Peyer's patch (tissue), 4 donors: ENCODE results near the gene PDE4D. TPM values are rescaled to one million over a fixed set of nuclear protein-coding genes. Genes with fewer than 3 reads are reported as not detected.
"Not testable (repeated sequence)": the region's sequence is repeated elsewhere in the genome, so short reads cannot be mapped to it uniquely, and the experiment has no call there.

Experiments used
- DNase-seq, 3 donors: peaks; one replicate each; pipeline ENCODE4 v3.0.0-alpha.2; 2017 to 2019
- H3K27ac ChIP-seq, 4 donors: fragments of 200-600 bp; sonication (generic); one replicate each; pipeline ENCODE4 v1.5.1; 2016 to 2019
- H3K27me3 ChIP-seq, 2 donors: fragments of 200-600 bp; sonication (generic); one replicate each; pipeline ENCODE4 v1.5.1; 2019
- H3K36me3 ChIP-seq, 3 donors: fragments of 200-600 bp; sonication (generic); one replicate each; pipeline ENCODE4 v1.5.1; 2016 to 2019
- H3K4me1 ChIP-seq, 4 donors: fragments of 200-600 bp; sonication (generic); one replicate each; pipeline ENCODE4 v1.5.1; 2016 to 2019
- H3K4me3 ChIP-seq, 4 donors: fragments of 200-600 bp; sonication (generic); 1 replicate in 3 of 4; 2 replicates in 1 of 4; pipeline ENCODE4 v1.5.1; 2016 to 2019; ENCODE audit warnings: mild to moderate bottlenecking in 1 of 4
- H3K9me3 ChIP-seq, 4 donors: fragments of 200-600 bp; sonication (generic); one replicate each; pipeline ENCODE4 v1.5.1; 2016 to 2019; ENCODE audit warnings: mild to moderate bottlenecking in 1 of 4
- POLR2A ChIP-seq, 2 donors: fragments of 450-650 bp; IDR thresholded peaks; one replicate each; pipeline ENCODE4 v1.5.1; 2017; ENCODE audit warnings: antibody characterized with exemption in 2 of 2, mild to moderate bottlenecking in 2 of 2, moderate library complexity in 2 of 2
- total RNA-seq, 4 donors: library from RNA; depleted of rRNA; stranded (reverse); fragments of >200 nt; gene quantifications; one replicate each; pipeline ENCODE4 v1.1.0, GENCODE V29; 2016
- TF ChIP-seq, protein P1 (sequence below), 6 experiments: fragments of 450-650 bp in 4 of 6; fragments of 200-600 bp in 2 of 6; sonication (generic) in 1 of 6; IDR thresholded peaks; one replicate each; pipeline ENCODE4 v1.5.1; 2017 to 2019; ENCODE audit warnings: antibody characterized with exemption in 6 of 6, mild to moderate bottlenecking in 3 of 6, moderate library complexity in 1 of 6

PDE4D gene
- total RNA-seq, 4 donors from 2014 or later: 19.8 to 89.1 (median 43.9) TPM

GRCh38 chr5:59467969-59468368, 425.6 kb downstream of the PDE4D start:
- H3K4me3 ChIP-seq: no peak overlapping the region
- H3K4me1 ChIP-seq: no peaks in the 10 kb centered on the region
- no peaks in the 10 kb centered on the region for H3K27me3 ChIP-seq
- no peaks in the 10 kb centered on the region for H3K36me3 ChIP-seq
- H3K27ac ChIP-seq: no peak overlapping the region
- DNase-seq: no peak
- no peaks in the 10 kb centered on the region for H3K9me3 ChIP-seq
- no peak for TF ChIP-seq POLR2A (IDR thresholded peaks at IDR 0.05)
- TF ChIP-seq, protein P1, sequence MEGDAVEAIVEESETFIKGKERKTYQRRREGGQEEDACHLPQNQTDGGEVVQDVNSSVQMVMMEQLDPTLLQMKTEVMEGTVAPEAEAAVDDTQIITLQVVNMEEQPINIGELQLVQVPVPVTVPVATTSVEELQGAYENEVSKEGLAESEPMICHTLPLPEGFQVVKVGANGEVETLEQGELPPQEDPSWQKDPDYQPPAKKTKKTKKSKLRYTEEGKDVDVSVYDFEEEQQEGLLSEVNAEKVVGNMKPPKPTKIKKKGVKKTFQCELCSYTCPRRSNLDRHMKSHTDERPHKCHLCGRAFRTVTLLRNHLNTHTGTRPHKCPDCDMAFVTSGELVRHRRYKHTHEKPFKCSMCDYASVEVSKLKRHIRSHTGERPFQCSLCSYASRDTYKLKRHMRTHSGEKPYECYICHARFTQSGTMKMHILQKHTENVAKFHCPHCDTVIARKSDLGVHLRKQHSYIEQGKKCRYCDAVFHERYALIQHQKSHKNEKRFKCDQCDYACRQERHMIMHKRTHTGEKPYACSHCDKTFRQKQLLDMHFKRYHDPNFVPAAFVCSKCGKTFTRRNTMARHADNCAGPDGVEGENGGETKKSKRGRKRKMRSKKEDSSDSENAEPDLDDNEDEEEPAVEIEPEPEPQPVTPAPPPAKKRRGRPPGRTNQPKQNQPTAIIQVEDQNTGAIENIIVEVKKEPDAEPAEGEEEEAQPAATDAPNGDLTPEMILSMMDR (IDR thresholded peaks at IDR 0.05): no peak

DNA sequence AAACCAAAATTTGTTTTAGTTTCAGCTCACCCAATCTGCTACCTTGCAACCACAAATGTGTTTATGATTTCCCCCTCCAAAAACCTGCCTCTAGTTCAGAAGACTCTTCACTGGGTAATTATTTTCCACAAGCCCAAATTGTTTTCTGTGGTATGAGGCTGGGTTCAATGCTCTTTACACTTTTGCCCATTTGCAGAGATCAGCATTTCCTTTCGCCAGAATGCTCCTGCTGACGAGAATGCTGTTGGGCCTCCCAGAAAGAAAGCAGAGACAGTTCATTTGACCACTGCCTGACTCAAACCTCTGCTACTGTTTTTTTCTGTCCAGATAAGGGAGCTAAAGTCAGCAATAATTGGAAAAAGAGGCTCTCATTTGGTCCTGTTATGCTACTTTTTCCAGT, 427.3 kb downstream of the PDE4D start:
- no peak overlapping the region for H3K4me3 ChIP-seq
- DNase-seq: no peak
- H3K4me1 ChIP-seq: no peaks in the 10 kb centered on the region
- H3K27ac ChIP-seq: no peak overlapping the region
- no peaks in the 10 kb centered on the region for H3K36me3 ChIP-seq
- H3K27me3 ChIP-seq: no peaks in the 10 kb centered on the region
- TF ChIP-seq, protein P1 (IDR thresholded peaks at IDR 0.05): no peak
- TF ChIP-seq POLR2A (IDR thresholded peaks at IDR 0.05): no peak
- no peaks in the 10 kb centered on the region for H3K9me3 ChIP-seq

DNA sequence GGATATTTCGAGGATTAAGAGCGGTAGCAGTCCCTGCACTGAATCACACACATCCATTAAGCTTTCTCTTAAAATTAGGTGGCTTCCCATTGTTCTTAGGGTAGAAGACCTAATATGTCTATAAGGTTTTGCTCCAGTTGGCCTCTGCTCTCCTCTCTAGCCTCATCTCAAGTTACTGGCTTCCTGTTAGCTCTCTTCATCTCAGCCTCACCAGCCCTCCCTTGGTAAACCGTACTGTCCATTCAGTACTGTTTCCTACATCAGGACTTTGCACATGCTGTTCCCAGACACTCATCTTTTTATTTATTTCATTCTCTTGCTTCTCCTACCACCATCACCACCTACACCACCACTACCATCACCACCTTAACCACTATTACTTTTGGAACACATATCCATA, 428.6 kb downstream of the PDE4D start:
- H3K9me3 ChIP-seq: no peaks in the 10 kb centered on the region
- H3K36me3 ChIP-seq: no peaks in the 10 kb centered on the region
- TF ChIP-seq POLR2A (IDR thresholded peaks at IDR 0.05): no peak
- TF ChIP-seq, protein P1 (IDR thresholded peaks at IDR 0.05): no peak
- no peak overlapping the region for H3K27ac ChIP-seq
- DNase-seq: no peak
- no peaks in the 10 kb centered on the region for H3K27me3 ChIP-seq
- H3K4me1 ChIP-seq: no peaks in the 10 kb centered on the region
- H3K4me3 ChIP-seq: no peak overlapping the region

- not testable (repeated sequence) for H3K27me3 ChIP-seq, H3K9me3 ChIP-seq, H3K36me3 ChIP-seq, H3K27ac ChIP-seq, H3K4me1 ChIP-seq, H3K4me3 ChIP-seq, DNase-seq
Observed at GRCh38 chr5:59463618-59464166, 429.8 kb downstream of the PDE4D start.

- no peaks in the 10 kb centered on the region for H3K9me3 ChIP-seq
Observed at GRCh38 chr5:59462956-59463355, 430.6 kb downstream of the PDE4D start.

GRCh38 chr5:59460368-59461153, 433.0 kb downstream of the PDE4D start:
- H3K27ac ChIP-seq: no peak overlapping the region
- H3K36me3 ChIP-seq: no peaks in the 10 kb centered on the region
- DNase-seq: no peak
- H3K9me3 ChIP-seq: no peaks in the 10 kb centered on the region
- TF ChIP-seq, protein P1 (IDR thresholded peaks at IDR 0.05): no peak
- TF ChIP-seq POLR2A (IDR thresholded peaks at IDR 0.05): no peak
- no peak overlapping the region for H3K4me3 ChIP-seq
- H3K27me3 ChIP-seq: no peaks in the 10 kb centered on the region
- H3K4me1 ChIP-seq: no peaks in the 10 kb centered on the region

More at GRCh38 chr5:59462956-59463355, 430.6 kb downstream of the PDE4D start:
- no peaks in the 10 kb centered on the region for H3K4me1 ChIP-seq
- DNase-seq: no peak
- no peak overlapping the region for H3K4me3 ChIP-seq
- no peak overlapping the region for H3K27ac ChIP-seq
- TF ChIP-seq, protein P1 (IDR thresholded peaks at IDR 0.05): no peak
- TF ChIP-seq POLR2A (IDR thresholded peaks at IDR 0.05): no peak
- no peaks in the 10 kb centered on the region for H3K36me3 ChIP-seq
- no peaks in the 10 kb centered on the region for H3K27me3 ChIP-seq
